WTC11 (cell line): ENCODE data around the gene SLC27A5. TPM values are rescaled to one million over a fixed set of nuclear protein-coding genes. Genes with fewer than 3 reads are reported as not detected.

Experiments used
- ATAC-seq: fragments of 200-7000 bp; cut with Tn5 transposase; 2 replicates; pipeline ENCODE4 v1.10.0; 2021; ENCODE audit warnings: mild to moderate bottlenecking, moderate library complexity
- CTCF ChIA-PET: fragments of 300-600 bp; sonication (Branson Sonifier 250); formaldehyde crosslinking; loops from one replicate; lab custom pipeline; 2021; ENCODE audit warnings: antibody characterized with exemption; lab: Charles Lee
- POLR2A ChIA-PET: fragments of 350-600 bp; sonication (Branson Sonifier 250); formaldehyde crosslinking; loops from one replicate; lab custom pipeline; 2021; ENCODE audit warnings: antibody characterized with exemption; lab: Charles Lee
- DNase-seq: peaks from one replicate; pipeline ENCODE4 v3.0.0; 2021; ENCODE audit warnings: low spot score
- H3K27ac Mint-ChIP-seq: 2 replicates; pipeline ENCODE4 v1.8.0; 2021; ENCODE audit warnings: mixed read lengths
- H3K27me3 Mint-ChIP-seq: 2 replicates; pipeline ENCODE4 v1.8.0; 2021; ENCODE audit warnings: low read depth, mild to moderate bottlenecking, moderate library complexity, mixed read lengths
- H3K36me3 Mint-ChIP-seq: 2 replicates; pipeline ENCODE4 v1.8.0; 2021; ENCODE audit warnings: mixed read lengths
- H3K4me1 Mint-ChIP-seq: 2 replicates; pipeline ENCODE4 v1.8.0; 2022; ENCODE audit warnings: mixed read lengths
- H3K4me3 Mint-ChIP-seq: 2 replicates; pipeline ENCODE4 v1.8.0; 2021; ENCODE audit warnings: mild to moderate bottlenecking, moderate library complexity, mixed read lengths
- H3K9me3 Mint-ChIP-seq: 2 replicates; pipeline ENCODE4 v1.8.0; 2021; ENCODE audit warnings: mixed read lengths
- CDX4 ChIP-seq: fragments of 250-450 bp; sonication (Bioruptor Pico); IDR thresholded peaks from 2 replicates; pipeline ENCODE4 v1.9.0; 2021; ENCODE audit warnings: moderate library complexity, mild to moderate bottlenecking, inconsistent platforms, borderline replicate concordance
- E2F1 ChIP-seq: sonication (generic); formaldehyde crosslinking; IDR thresholded peaks from 2 replicates; pipeline ENCODE4 v1.8.0; 2022; ENCODE audit warnings: mild to moderate bottlenecking, missing genetic modification reagents
- IRF1 ChIP-seq: sonication (generic); formaldehyde crosslinking; IDR thresholded peaks from 2 replicates; pipeline ENCODE4 v1.8.0; 2023; ENCODE audit warnings: missing genetic modification reagents
- KAT7 ChIP-seq: sonication (generic); formaldehyde crosslinking; IDR thresholded peaks from 2 replicates; pipeline ENCODE4 v1.8.1; 2023; ENCODE audit warnings: missing genetic modification reagents, mild to moderate bottlenecking, borderline replicate concordance
- NFATC4 ChIP-seq: fragments of 250-450 bp; sonication (Bioruptor Pico); IDR thresholded peaks from 2 replicates; pipeline ENCODE4 v1.9.0; 2021; ENCODE audit warnings: mild to moderate bottlenecking
- TEAD4 ChIP-seq: sonication (generic); formaldehyde crosslinking; IDR thresholded peaks from 2 replicates; pipeline ENCODE4 v1.8.0; 2022; ENCODE audit warnings: mild to moderate bottlenecking, missing genetic modification reagents
- USF1 ChIP-seq: sonication (generic); formaldehyde crosslinking; IDR thresholded peaks from 2 replicates; pipeline ENCODE4 v1.8.0; 2022; ENCODE audit warnings: mild to moderate bottlenecking, missing genetic modification reagents
- ZBTB43 ChIP-seq: sonication (generic); formaldehyde crosslinking; IDR thresholded peaks from 2 replicates; pipeline ENCODE4 v1.8.1; 2023; ENCODE audit warnings: mild to moderate bottlenecking, missing genetic modification reagents
- ZNF121 ChIP-seq: sonication (generic); formaldehyde crosslinking; IDR thresholded peaks from 2 replicates; pipeline ENCODE4 v1.8.0; 2023; ENCODE audit warnings: missing genetic modification reagents
- ZNF317 ChIP-seq: sonication (generic); formaldehyde crosslinking; IDR thresholded peaks from 2 replicates; pipeline ENCODE4 v1.8.1; 2023; ENCODE audit warnings: low read depth, mild to moderate bottlenecking, moderate library complexity, missing genetic modification reagents, borderline replicate concordance
- ZNF416 ChIP-seq: fragments of 250-450 bp; sonication (Bioruptor Pico); IDR thresholded peaks from 2 replicates; pipeline ENCODE4 v1.9.0; 2021; ENCODE audit warnings: mild to moderate bottlenecking, inconsistent platforms
- ZNF671 ChIP-seq: fragments of 250-450 bp; sonication (Bioruptor Pico); IDR thresholded peaks from 2 replicates; pipeline ENCODE4 v1.8.0; 2021; ENCODE audit warnings: mild to moderate bottlenecking
- total RNA-seq: library from RNA; stranded (reverse); gene quantifications from 3 replicates; pipeline ENCODE4 v1.2.3, GENCODE V29; 2021

Gene SLC27A5
- total RNA-seq, 1 experiment from 2014 or later, result 21.9 TPM

- TF ChIP-seq TEAD4 (CRISPR knock-in tag), result no peak
- no peak for TF ChIP-seq IRF1 (CRISPR knock-in tag)
- no peak for TF ChIP-seq ZBTB43 (CRISPR knock-in tag)
- TF ChIP-seq KAT7 (CRISPR knock-in tag), result no peak
- TF ChIP-seq NFATC4 (CRISPR knock-in tag), result no peak
Observed at GRCh38 chr19:58548859-58549663, 37.3 kb upstream of the SLC27A5 start (continued).

- peaks cover 17% of the 10 kb centered on the region for H3K4me1 Mint-ChIP-seq
- 0 out of 2 replicates have a peak overlapping the region, but pooled peaks have one; percentile 15 for H3K27ac Mint-ChIP-seq
- TF ChIP-seq ZNF671 (CRISPR knock-in tag), result 0 out of 2 replicates have a peak, but pooled peaks have one; percentile 33
- no peak for TF ChIP-seq KAT7 (CRISPR knock-in tag)
- peak; percentile 62; the same call in 1 of the 2 replicates for TF ChIP-seq ZNF121
- ATAC-seq, result no peak
- ChIA-PET CTCF (interaction anchor here (5.9 kb wide), 1 partner anchor 29 kb away, joined by 60 read pairs; the partner anchor contains the start of gene ZBTB45), POLR2A (interaction anchor here (2.2 kb wide), 1 partner anchor 28 kb away, joined by 7 read pairs; the partner anchor contains the start of gene ZBTB45)
- no peak for DNase-seq
- peak overlapping the region; percentile 12 for H3K4me3 Mint-ChIP-seq
- no peaks in the 10 kb centered on the region for H3K9me3 Mint-ChIP-seq
- peaks cover 15% of the 10 kb centered on the region for H3K27me3 Mint-ChIP-seq
- H3K36me3 Mint-ChIP-seq, result peaks cover 70% of the 10 kb centered on the region
Observed at GRCh38 chr19:58547323-58548312, 35.8 kb upstream of the SLC27A5 start.

- peak overlapping the region; percentile 97 for H3K4me3 Mint-ChIP-seq
- peaks cover 28% of the 10 kb centered on the region for H3K27me3 Mint-ChIP-seq
- POLR2A ChIA-PET, result interaction anchor here (1.3 to 3.2 kb wide), 3 partner anchors 8 to 27 kb away, joined by 3 to 30 read pairs (median 25); partner anchors contain the start of genes CHMP2A and ZBTB45
- H3K36me3 Mint-ChIP-seq, result peaks cover 58% of the 10 kb centered on the region
- CTCF ChIA-PET, result interaction anchor here (1.5 to 5.9 kb wide), 2 partner anchors 28 to 32 kb away, joined by 10 to 60 read pairs; partner anchors contain the start of gene ZBTB45
- peak overlapping the region; percentile 93 for H3K27ac Mint-ChIP-seq
- TF ChIP-seq USF1 (CRISPR knock-in tag) (no peak), CDX4 (no peak), ZNF317 (no peak), E2F1 (CRISPR knock-in tag) (no peak), ZNF416 (CRISPR knock-in tag) (no peak)
- no peak for ATAC-seq
- H3K4me1 Mint-ChIP-seq, result peaks cover 17% of the 10 kb centered on the region
- no peak for DNase-seq
- no peaks in the 10 kb centered on the region for H3K9me3 Mint-ChIP-seq
Observed at GRCh38 chr19:58546019-58546530, 34.3 kb upstream of the SLC27A5 start.
